LNCaP clone FGC (cell line): ENCODE results near the gene IL1RL1.
"Not testable (repeated sequence)": the region's sequence is repeated elsewhere in the genome, so short reads cannot be mapped to it uniquely, and the experiment has no call there.

Source experiments
- DNase-seq: peaks from one replicate; pipeline ENCODE4 v3.0.0-alpha.2; 2011; ENCODE audit warnings: low read depth
- H3K4me3 ChIP-seq: 2 replicates; pipeline ENCODE4 v1.5.1; 2011; ENCODE audit warnings: mild to moderate bottlenecking, low read depth, low read length, control low read depth
- CTCF ChIP-seq: IDR thresholded peaks from 2 replicates; pipeline ENCODE4 v1.5.1; 2012; ENCODE audit warnings: mild to moderate bottlenecking; ENCODE audit not compliant: control insufficient read depth, insufficient read depth; ENCODE audit errors: extremely low read depth

Gene IL1RL1

GRCh38 chr2:102313025-102313424 lies 1.7 kb downstream of the IL1RL1 start:
- no peak for TF ChIP-seq CTCF
- no peak for DNase-seq

GRCh38 chr2:102313471-102313870 lies 2.1 kb downstream of the IL1RL1 start:
- no peak for DNase-seq
- no peak overlapping the region for H3K4me3 ChIP-seq
- no peak for TF ChIP-seq CTCF

More at GRCh38 chr2:102313025-102313424, 1.7 kb downstream of the IL1RL1 start:
- H3K4me3 ChIP-seq, result no peak overlapping the region

- no peak for DNase-seq
- H3K4me3 ChIP-seq, result no peak overlapping the region
- TF ChIP-seq CTCF, result no peak
Measured at GRCh38 chr2:102313950-102314349, 2.6 kb downstream of the IL1RL1 start.

GRCh38 chr2:102315921-102316320 lies 4.6 kb downstream of the IL1RL1 start:
- no peak for TF ChIP-seq CTCF
- no peak overlapping the region for H3K4me3 ChIP-seq
- no peak for DNase-seq

- H3K4me3 ChIP-seq, result no peak overlapping the region
- no peak for TF ChIP-seq CTCF
- no peak for DNase-seq
Measured at GRCh38 chr2:102317715-102318114, 6.4 kb downstream of the IL1RL1 start.

GRCh38 chr2:102318437-102318836 lies 7.1 kb downstream of the IL1RL1 start:
- DNase-seq, result no peak
- TF ChIP-seq CTCF, result no peak
- no peak overlapping the region for H3K4me3 ChIP-seq

- no peak for TF ChIP-seq CTCF
- H3K4me3 ChIP-seq, result no peak overlapping the region
- no peak for DNase-seq
Measured at GRCh38 chr2:102321941-102322719, 10.8 kb downstream of the IL1RL1 start.

- DNase-seq, H3K4me3 ChIP-seq: not testable (repeated sequence)
Measured at GRCh38 chr2:102324914-102325313, 13.6 kb downstream of the IL1RL1 start.
